CD4-positive, alpha-beta T cell (primary cell): ENCODE data around the gene NARS2. TPM values are rescaled to one million over a fixed set of nuclear protein-coding genes. Genes with fewer than 3 reads are reported as not detected.
"Not testable (repeated sequence)": the region's sequence is repeated elsewhere in the genome, so short reads cannot be mapped to it uniquely, and the experiment has no call there.

Experiments
- ATAC-seq: fragments of 200-7000 bp; cut with Tn5 transposase; one replicate; pipeline ENCODE4 v1.10.0; 2022; ENCODE audit warnings: mild to moderate bottlenecking; ENCODE audit not compliant: poor library complexity
- CTCF ChIA-PET: fragments of 350-600 bp; sonication (Branson Sonifier 250); formaldehyde crosslinking; loops from one replicate; lab custom pipeline; 2021; ENCODE audit warnings: antibody characterized with exemption, inconsistent platforms; lab: Charles Lee
- POLR2A ChIA-PET: fragments of 350-600 bp; sonication (Branson Sonifier 250); formaldehyde crosslinking; loops from one replicate; lab custom pipeline; 2021; ENCODE audit warnings: antibody characterized with exemption, inconsistent platforms; lab: Charles Lee
- DNase-seq, 14 experiments: peaks; one replicate each; pipeline ENCODE4 v3.0.0-alpha.2; 2013 to 2020; ENCODE audit warnings: mixed read lengths in 2 of 14
- H3K27ac ChIP-seq, 2 donors: one replicate each; pipeline versions ENCODE4 v1.5.1 to v1.7.0; 2013; ENCODE audit warnings: low read length in 2 of 2, low read depth in 1 of 2, mild to moderate bottlenecking in 1 of 2
- H3K27me3 ChIP-seq, 2 experiments: 1 replicate in 1 of 2; 2 replicates in 1 of 2; pipeline versions ENCODE4 v1.6.1 to v1.7.0; 2013; ENCODE audit warnings: low read length in 2 of 2, control low read depth in 1 of 2, mild to moderate bottlenecking in 1 of 2, moderate library complexity in 1 of 2; ENCODE audit not compliant: insufficient read depth in 2 of 2, control insufficient read depth in 1 of 2
- H3K36me3 ChIP-seq: one replicate; pipeline ENCODE4 v1.6.1; 2013; ENCODE audit warnings: low read length, control low read depth; ENCODE audit not compliant: insufficient read depth
- H3K4me1 ChIP-seq: one replicate; pipeline ENCODE4 v1.6.1; 2013; ENCODE audit warnings: low read length, control low read depth; ENCODE audit not compliant: insufficient read depth
- H3K4me3 ChIP-seq: one replicate; pipeline ENCODE4 v1.5.1; 2013; ENCODE audit warnings: mild to moderate bottlenecking, low read length, moderate library complexity
- H3K9me3 ChIP-seq, 2 experiments: 1 replicate in 1 of 2; 2 replicates in 1 of 2; pipeline versions ENCODE4 v1.6.1 to v1.7.0; 2013; ENCODE audit warnings: low read length in 2 of 2, mild to moderate bottlenecking in 2 of 2, control low read depth in 1 of 2, moderate library complexity in 1 of 2; ENCODE audit not compliant: control insufficient read depth in 1 of 2, insufficient read depth in 1 of 2
- H3K27ac Mint-ChIP-seq: one replicate; pipeline ENCODE4 v1.8.0; 2020; ENCODE audit warnings: mixed read lengths
- H3K27me3 Mint-ChIP-seq: one replicate; pipeline ENCODE4 v1.8.0; 2021; ENCODE audit warnings: mixed read lengths
- H3K36me3 Mint-ChIP-seq: one replicate; pipeline ENCODE4 v1.8.0; 2021; ENCODE audit warnings: low read depth, mixed read lengths
- H3K4me1 Mint-ChIP-seq: one replicate; pipeline ENCODE4 v1.8.0; 2021; ENCODE audit warnings: low read depth, mixed read lengths
- H3K4me3 Mint-ChIP-seq: one replicate; pipeline ENCODE4 v1.8.0; 2020; ENCODE audit warnings: mild to moderate bottlenecking, mixed read lengths
- H3K9me3 Mint-ChIP-seq: one replicate; pipeline ENCODE4 v1.8.0; 2020; ENCODE audit warnings: mixed read lengths
- intact Hi-C, 2 experiments: fragments of 100-400 bp; cut with DNase I in 1 of 2; cut with micrococcal nuclease in 1 of 2; formaldehyde crosslinking; loops; one replicate each; pipeline versions ENCODE4 v1.15.1 to v1.9.0; 2023 to 2025; cut with DNase I, micrococcal nuclease
- total RNA-seq, 174 experiments: library from RNA in 2 of 174; stranded (reverse) in 2 of 174; gene quantifications; one replicate each; pipeline ENCODE4 v1.2.3 and lab custom pipeline; 2021 to 2026
- TF ChIP-seq, protein P1 (sequence below): fragments of 200-600 bp; IDR thresholded peaks from one replicate; pipeline ENCODE4 v1.8.0; 2022; ENCODE audit warnings: antibody characterized with exemption, mild to moderate bottlenecking

NARS2 gene
- total RNA-seq, 2 experiments from 2014 or later = 8.7 to 9.3 TPM

GRCh38 chr11:78552881-78553280 is 21.8 kb downstream of the NARS2 start:
- DNase-seq = no peak
- Mint-ChIP-seq H3K27ac (no peak overlapping the region), H3K4me3 (no peak overlapping the region), H3K9me3 (no peaks in the 10 kb centered on the region), H3K4me1 (peaks cover 10% of the 10 kb centered on the region), H3K27me3 (no peaks in the 10 kb centered on the region), H3K36me3 (peaks cover 50% of the 10 kb centered on the region)
- Histone ChIP-seq H3K27me3 (no peaks in the 10 kb centered on the region), H3K4me1 (no peaks in the 10 kb centered on the region), H3K27ac (no peak overlapping the region), H3K4me3 (no peak overlapping the region), H3K36me3 (peaks cover 12% of the 10 kb centered on the region), H3K9me3 (no peaks in the 10 kb centered on the region)
- TF ChIP-seq, protein P1, sequence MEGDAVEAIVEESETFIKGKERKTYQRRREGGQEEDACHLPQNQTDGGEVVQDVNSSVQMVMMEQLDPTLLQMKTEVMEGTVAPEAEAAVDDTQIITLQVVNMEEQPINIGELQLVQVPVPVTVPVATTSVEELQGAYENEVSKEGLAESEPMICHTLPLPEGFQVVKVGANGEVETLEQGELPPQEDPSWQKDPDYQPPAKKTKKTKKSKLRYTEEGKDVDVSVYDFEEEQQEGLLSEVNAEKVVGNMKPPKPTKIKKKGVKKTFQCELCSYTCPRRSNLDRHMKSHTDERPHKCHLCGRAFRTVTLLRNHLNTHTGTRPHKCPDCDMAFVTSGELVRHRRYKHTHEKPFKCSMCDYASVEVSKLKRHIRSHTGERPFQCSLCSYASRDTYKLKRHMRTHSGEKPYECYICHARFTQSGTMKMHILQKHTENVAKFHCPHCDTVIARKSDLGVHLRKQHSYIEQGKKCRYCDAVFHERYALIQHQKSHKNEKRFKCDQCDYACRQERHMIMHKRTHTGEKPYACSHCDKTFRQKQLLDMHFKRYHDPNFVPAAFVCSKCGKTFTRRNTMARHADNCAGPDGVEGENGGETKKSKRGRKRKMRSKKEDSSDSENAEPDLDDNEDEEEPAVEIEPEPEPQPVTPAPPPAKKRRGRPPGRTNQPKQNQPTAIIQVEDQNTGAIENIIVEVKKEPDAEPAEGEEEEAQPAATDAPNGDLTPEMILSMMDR = no peak
- no peak for ATAC-seq
- POLR2A ChIA-PET = no interaction called here
- intact Hi-C loops = no loop called here
- CTCF ChIA-PET = interaction anchor here (3.4 kb wide), 1 partner anchor 11 kb away, joined by 11 read pairs; no protein-coding TSS in a partner anchor

GRCh38 chr11:78552139-78552538 is 22.5 kb downstream of the NARS2 start:
- H3K27me3 ChIP-seq, H3K9me3 Mint-ChIP-seq, H3K4me3 Mint-ChIP-seq, H3K27ac Mint-ChIP-seq, H3K27ac ChIP-seq, POLR2A ChIA-PET, ATAC-seq, H3K4me3 ChIP-seq, H3K9me3 ChIP-seq, DNase-seq, H3K4me1 ChIP-seq, H3K27me3 Mint-ChIP-seq, intact Hi-C loops, H3K36me3 ChIP-seq: not testable (repeated sequence)
- CTCF ChIA-PET = interaction anchor here (3.4 kb wide), 1 partner anchor 12 kb away, joined by 11 read pairs; no protein-coding TSS in a partner anchor
- Mint-ChIP-seq H3K36me3 (peaks cover 46% of the 10 kb centered on the region), H3K4me1 (peaks cover 10% of the 10 kb centered on the region)

DNA sequence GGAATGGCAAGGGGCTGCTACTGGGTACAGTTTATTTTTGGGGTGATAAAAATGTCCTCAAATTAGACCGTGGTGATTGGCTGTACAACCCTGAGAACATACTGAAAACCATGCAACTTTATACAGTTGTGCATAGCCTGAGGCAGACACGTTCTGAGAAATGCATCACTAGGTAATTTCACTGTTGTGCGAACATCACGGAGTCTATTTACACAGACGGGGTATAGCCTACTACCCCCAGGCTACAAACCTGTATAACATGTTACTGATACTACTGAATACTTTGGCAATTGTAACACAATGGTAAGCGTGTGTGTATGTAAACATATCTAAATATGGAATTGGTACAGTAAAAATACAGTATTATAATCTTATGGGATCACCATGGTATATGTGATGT is 23.6 kb downstream of the NARS2 start:
- H3K36me3 ChIP-seq = peaks cover 2% of the 10 kb centered on the region
- Mint-ChIP-seq H3K4me1 (peaks cover 10% of the 10 kb centered on the region), H3K27ac (no peak overlapping the region), H3K9me3 (no peaks in the 10 kb centered on the region), H3K36me3 (peaks cover 42% of the 10 kb centered on the region), H3K4me3 (no peak overlapping the region), H3K27me3 (no peaks in the 10 kb centered on the region)
- ChIA-PET CTCF (interaction anchor here (3.4 kb wide), 1 partner anchor 13 kb away, joined by 11 read pairs; no protein-coding TSS in a partner anchor), POLR2A (no interaction called here)
- H3K4me1 ChIP-seq = no peaks in the 10 kb centered on the region
- H3K27ac ChIP-seq = no peak overlapping the region
- H3K9me3 ChIP-seq = no peaks in the 10 kb centered on the region
- H3K4me3 ChIP-seq = no peak overlapping the region
- intact Hi-C loops = no loop called here
- TF ChIP-seq, protein P1 = no peak
- DNase-seq (no peak), ATAC-seq (no peak)
- no peaks in the 10 kb centered on the region for H3K27me3 ChIP-seq
